ELF-1 (cell line): ENCODE measurements around the gene PLCD3.
A peak's percentile ranks its signal among the peaks of the same experiment; 100 is the strongest.

Source experiments
- DNase-seq: peaks from one replicate; pipeline ENCODE4 v3.0.0-alpha.2; 2016; ENCODE audit warnings: low read depth, low spot score

PLCD3 gene

DNA sequence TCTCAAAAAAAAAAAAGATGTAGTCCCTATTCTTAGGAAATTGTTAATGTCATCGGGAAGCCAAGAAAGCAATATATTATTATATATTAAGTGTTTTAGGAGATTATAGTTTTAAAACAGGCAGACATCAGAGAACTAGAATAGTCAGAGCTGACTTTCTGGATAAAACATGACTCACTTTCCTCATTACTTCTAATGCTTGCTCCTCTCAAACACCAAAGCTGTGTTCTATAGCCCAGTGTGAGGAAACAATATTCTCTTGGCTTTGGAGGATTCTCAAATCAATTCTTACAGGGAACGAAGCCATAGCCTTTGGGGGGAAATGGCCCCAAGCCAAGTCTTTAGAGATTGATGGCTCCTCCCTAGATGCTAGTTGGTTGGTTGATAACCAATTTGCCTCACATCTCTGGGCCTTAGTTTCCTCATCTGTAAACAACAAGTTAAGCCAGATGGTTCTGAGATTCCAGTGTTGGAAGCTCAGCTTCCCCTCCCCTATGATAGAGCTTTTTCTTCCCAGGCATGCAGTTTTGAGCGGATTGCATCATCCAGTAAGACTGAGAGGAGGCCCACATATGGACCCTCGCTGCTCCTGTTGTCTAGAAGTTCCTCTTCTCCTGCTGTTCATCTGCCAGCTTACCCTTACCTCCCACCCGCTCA lies 58.8 kb downstream of the PLCD3 start:
- DNase-seq = peak; percentile 15

- DNase-seq = no peak
Observed at GRCh38 chr17:45070809-45071208, 61.5 kb downstream of the PLCD3 start.

DNA sequence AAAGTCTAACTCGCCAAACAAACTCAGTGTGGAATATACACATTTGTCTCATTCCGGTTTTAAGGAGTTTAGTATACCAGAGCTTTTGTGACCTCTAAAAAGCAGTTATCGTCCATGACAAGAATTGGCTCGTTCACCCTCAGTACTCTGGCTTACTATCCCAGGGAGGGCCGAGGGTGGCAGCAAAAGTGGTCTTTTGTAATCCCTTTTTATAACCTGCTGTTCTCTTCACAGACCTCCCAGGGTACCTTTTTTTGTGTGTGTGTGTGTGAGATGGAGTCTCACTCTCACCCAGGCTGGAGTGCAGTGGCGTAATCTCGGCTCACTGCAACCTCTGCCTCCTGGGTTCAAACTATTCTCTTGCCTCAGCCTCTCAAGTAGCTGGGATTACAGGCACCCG lies 62.3 kb downstream of the PLCD3 start:
- no peak for DNase-seq

GRCh38 chr17:45067637-45068036 lies 64.7 kb downstream of the PLCD3 start:
- DNase-seq = no peak

DNA sequence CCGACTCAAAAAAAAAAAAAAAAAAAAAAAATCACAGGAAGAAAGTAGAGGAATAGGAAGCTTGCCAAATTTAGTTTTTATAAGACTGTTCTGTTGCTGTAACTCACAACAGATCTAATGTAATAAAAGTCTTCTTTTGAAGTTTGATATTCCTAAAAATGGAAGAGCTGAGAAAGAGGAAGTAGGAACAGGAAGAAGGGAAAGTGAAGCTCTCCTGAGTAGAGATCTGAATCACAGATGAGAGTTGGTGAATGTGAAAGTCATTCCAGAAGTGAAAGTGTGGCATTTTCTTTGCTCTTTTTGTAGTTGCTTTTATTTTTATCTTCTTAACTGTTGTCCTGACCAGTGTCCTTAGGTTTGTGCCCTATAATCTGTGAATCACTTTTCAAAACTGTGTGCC lies 69.1 kb downstream of the PLCD3 start:
- no peak for DNase-seq

DNA sequence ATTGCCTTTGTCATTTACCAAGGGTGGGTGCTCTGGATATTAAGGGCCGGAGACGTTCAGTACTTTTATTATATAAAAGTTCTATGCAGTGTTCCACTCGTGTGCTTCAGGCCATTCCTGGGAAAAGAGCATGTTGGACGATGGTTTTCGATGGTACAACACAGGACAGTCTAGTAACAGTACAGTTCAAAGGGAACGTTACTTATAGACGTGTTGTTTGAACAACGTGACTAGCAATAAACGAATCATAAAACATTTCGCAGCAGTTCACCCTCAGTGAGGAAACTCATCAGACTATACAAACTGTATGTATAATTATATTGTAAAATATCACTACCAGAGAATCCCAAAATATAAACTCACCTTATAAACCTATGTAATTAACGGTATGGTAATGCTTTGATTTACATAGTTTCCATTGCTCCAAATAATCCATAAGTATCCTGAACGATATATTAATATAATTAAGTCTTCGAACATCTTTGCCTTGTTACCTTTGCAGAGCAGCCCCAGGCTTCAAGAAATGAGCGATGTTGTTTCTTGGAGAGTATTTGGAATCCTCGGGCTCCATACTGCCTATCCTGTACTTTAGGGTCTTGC lies 70.6 kb downstream of the PLCD3 start:
- no peak for DNase-seq

GRCh38 chr17:45060797-45061605 lies 71.3 kb downstream of the PLCD3 start, which contains the start of gene NMT1:
NMT1 (plus strand) TSS chr17:45061317; CDS start chr17:45061330, 13 bp downstream.
- DNase-seq = peak; percentile 100

DNA sequence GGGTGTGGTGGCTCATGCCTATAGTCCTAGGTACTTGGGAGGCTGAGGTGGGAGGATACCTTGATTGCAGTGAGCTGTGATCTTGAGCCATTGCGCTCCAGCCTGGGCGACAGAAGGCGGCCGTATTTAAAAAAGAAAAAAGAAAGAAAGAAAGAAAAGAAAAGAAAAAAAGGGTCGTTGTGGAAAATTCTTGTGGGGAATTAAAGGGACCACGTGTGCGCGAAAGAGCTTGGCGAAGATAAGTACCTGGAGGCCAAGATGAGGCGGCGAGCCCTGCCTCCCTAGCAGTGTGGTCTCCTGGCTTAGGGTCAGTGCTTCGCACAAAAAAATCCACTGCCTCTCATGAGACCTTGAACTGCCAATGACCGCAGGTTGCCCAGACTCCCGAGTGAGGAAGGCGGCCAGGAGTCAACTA lies 71.9 kb downstream of the PLCD3 start:
- no peak for DNase-seq
